Activated B cell treated with CpG ODN at 0.5 μM for 24 hours (primary cell): ENCODE data around the gene LCP1. TPM values are rescaled to one million over a fixed set of nuclear protein-coding genes. Genes with fewer than 3 reads are reported as not detected.

ENCODE experiments used
- ATAC-seq: fragments of 200-7000 bp; cut with Tn5 transposase; one replicate; pipeline ENCODE4 v1.10.0; 2021; ENCODE audit warnings: low read depth, mild to moderate bottlenecking, moderate library complexity
- CTCF ChIA-PET: fragments of 350-600 bp; sonication (Branson Sonifier 250); formaldehyde crosslinking; loops from one replicate; lab custom pipeline; 2021; ENCODE audit warnings: antibody characterized with exemption; lab: Charles Lee
- POLR2A ChIA-PET: fragments of 350-600 bp; sonication (Branson Sonifier 250); formaldehyde crosslinking; loops from one replicate; lab custom pipeline; 2021; ENCODE audit warnings: antibody characterized with exemption; lab: Charles Lee
- DNase-seq: peaks from one replicate; pipeline ENCODE4 v3.0.0; 2022
- H3K27ac Mint-ChIP-seq: one replicate; pipeline ENCODE4 v1.8.0; 2020; ENCODE audit warnings: mixed read lengths
- H3K27me3 Mint-ChIP-seq: one replicate; pipeline ENCODE4 v1.8.0; 2021; ENCODE audit warnings: mixed read lengths
- H3K36me3 Mint-ChIP-seq: one replicate; pipeline ENCODE4 v1.8.0; 2021; ENCODE audit warnings: low read depth, mixed read lengths
- H3K4me1 Mint-ChIP-seq: one replicate; pipeline ENCODE4 v1.8.0; 2021; ENCODE audit warnings: mixed read lengths
- H3K4me3 Mint-ChIP-seq: one replicate; pipeline ENCODE4 v1.8.0; 2020; ENCODE audit warnings: mild to moderate bottlenecking, mixed read lengths
- H3K9me3 Mint-ChIP-seq: one replicate; pipeline ENCODE4 v1.8.0; 2020; ENCODE audit warnings: mixed read lengths
- intact Hi-C: fragments of 100-400 bp; cut with micrococcal nuclease; formaldehyde crosslinking; loops from one replicate; pipeline ENCODE4 v1.15.1; 2024
- total RNA-seq: library from RNA; stranded (reverse); gene quantifications from 2 replicates; pipeline ENCODE4 v1.2.3, GENCODE V29; 2022
- TF ChIP-seq, protein P1 (sequence below): fragments of 200-600 bp; IDR thresholded peaks from one replicate; pipeline ENCODE4 v1.8.0; 2022; ENCODE audit warnings: antibody characterized with exemption, mild to moderate bottlenecking

Gene LCP1
- total RNA-seq, 1 donor from 2014 or later: 948 TPM

DNA sequence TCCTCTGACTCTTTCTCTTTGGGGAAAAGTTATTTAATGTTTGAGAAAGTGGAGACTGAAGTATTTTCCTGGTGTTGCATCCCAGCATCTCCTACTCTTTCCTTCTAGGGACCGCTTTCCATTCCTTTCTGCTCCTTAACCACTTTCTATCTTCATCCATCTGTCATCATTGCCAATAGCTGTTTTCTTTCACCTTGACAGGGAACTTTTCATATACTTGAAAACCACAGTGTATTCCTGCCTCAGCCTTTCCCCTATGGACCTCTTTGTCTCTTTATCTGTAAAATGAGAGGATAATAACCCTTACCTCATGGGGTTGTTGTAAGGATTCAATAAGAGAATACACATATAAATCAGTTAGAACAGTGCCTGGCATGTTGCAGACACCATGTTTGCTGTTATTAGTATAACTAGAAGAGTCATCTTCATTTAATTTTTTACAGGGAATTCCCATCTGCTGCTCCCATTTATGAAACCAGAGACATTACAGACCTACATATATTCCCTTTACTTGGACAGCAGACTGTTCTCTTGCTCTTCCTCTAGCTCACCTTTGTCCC is 31.8 kb downstream of the LCP1 start:
- TF ChIP-seq, protein P1, sequence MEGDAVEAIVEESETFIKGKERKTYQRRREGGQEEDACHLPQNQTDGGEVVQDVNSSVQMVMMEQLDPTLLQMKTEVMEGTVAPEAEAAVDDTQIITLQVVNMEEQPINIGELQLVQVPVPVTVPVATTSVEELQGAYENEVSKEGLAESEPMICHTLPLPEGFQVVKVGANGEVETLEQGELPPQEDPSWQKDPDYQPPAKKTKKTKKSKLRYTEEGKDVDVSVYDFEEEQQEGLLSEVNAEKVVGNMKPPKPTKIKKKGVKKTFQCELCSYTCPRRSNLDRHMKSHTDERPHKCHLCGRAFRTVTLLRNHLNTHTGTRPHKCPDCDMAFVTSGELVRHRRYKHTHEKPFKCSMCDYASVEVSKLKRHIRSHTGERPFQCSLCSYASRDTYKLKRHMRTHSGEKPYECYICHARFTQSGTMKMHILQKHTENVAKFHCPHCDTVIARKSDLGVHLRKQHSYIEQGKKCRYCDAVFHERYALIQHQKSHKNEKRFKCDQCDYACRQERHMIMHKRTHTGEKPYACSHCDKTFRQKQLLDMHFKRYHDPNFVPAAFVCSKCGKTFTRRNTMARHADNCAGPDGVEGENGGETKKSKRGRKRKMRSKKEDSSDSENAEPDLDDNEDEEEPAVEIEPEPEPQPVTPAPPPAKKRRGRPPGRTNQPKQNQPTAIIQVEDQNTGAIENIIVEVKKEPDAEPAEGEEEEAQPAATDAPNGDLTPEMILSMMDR: no peak
- ChIA-PET CTCF (interaction anchor here (2.8 kb wide), 1 partner anchor 10 kb away, joined by 15 read pairs; no protein-coding TSS in a partner anchor), POLR2A (interaction anchor here (1.8 kb wide), 1 partner anchor 9 kb away, joined by 6 read pairs; no protein-coding TSS in a partner anchor)
- no peak for DNase-seq
- intact Hi-C loops: no loop called here
- peaks cover 90% of the 10 kb centered on the region for H3K36me3 Mint-ChIP-seq
- no peaks in the 10 kb centered on the region for H3K27me3 Mint-ChIP-seq
- peak overlapping the region; percentile 13 for H3K27ac Mint-ChIP-seq
- no peak for ATAC-seq
- H3K4me3 Mint-ChIP-seq: no peak overlapping the region
- H3K9me3 Mint-ChIP-seq: no peaks in the 10 kb centered on the region
- H3K4me1 Mint-ChIP-seq: peaks cover 4% of the 10 kb centered on the region

DNA sequence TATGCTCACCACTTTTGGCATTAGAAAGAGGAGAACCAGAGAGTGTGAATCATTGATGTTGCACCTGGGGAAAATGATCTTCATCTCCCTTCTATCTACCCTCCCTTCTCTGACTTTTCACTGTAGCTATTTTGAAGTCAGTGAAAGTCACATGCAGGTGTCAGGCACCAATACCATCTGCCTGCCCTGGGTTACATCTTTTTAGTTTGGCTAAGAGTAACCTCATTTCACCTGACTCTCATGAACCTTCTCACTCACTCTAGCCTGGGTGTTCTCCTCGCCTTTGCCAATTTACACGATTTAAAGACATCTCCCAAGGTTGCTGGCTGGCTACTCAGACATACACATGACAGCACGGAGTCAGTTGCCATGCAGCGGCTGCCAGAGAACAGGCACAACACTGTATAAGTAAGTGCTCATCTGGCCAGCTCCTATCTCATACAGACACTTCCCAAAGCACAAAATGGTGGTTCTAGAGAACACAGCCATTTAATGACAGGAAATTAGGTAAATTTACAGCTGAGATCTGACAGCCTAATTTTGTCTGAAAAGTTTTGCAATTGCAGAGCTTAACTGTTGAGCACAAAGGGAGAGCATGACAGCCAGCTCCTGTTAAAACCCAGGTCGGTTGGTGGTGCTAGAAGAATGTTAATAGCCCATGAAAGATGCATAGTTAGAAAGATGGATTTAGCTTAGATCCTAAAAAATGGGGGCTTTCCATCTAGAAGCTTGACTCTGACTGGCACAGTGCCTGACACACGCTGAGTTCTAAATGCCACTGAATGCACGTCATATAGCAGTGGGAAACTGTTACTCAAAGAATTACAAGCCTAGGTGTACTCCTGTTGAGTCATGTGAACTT is 32.5 kb downstream of the LCP1 start:
- TF ChIP-seq, protein P1: no peak
- Mint-ChIP-seq H3K4me1 (peaks cover 4% of the 10 kb centered on the region), H3K27ac (peak overlapping the region; percentile 15), H3K4me3 (no peak overlapping the region), H3K9me3 (no peaks in the 10 kb centered on the region), H3K27me3 (no peaks in the 10 kb centered on the region), H3K36me3 (peaks cover 90% of the 10 kb centered on the region)
- intact Hi-C loops: loop anchor here (5.0 kb wide), 1 partner anchor 33 kb away; the partner anchor contains the start of gene LCP1
- ChIA-PET CTCF (interaction anchor here (2.8 kb wide), 1 partner anchor 11 kb away, joined by 15 read pairs; no protein-coding TSS in a partner anchor), POLR2A (interaction anchor here (0.9 to 1.8 kb wide), 3 partner anchors 8 to 21 kb away, joined by 3 to 6 read pairs (median 4); no protein-coding TSS in a partner anchor)
- DNase-seq (no peak), ATAC-seq (no peak)

DNA sequence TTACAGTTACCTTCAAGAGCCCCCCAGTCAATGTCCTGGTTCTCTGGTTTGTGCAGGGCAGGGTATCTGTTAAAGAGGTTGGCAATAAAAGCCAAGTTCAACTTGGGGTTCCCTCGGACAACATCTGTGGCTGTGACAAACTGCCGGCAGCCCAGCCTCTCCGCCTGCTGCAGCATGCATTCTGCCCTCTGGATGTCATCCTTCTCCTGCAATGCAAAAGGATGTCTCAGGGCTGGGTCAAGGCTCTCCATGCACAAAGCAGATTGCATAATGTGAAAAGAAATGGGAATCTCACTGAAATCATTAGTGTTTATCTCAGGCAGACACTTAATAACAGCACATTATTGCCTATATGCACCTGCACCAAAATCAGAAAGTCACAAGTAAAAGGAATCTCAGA is 35.1 kb downstream of the LCP1 start:
- DNase-seq: no peak
- H3K4me1 Mint-ChIP-seq: peaks cover 4% of the 10 kb centered on the region
- H3K27ac Mint-ChIP-seq: no peak overlapping the region
- CTCF ChIA-PET: no interaction called here
- no peak overlapping the region for H3K4me3 Mint-ChIP-seq
- no peaks in the 10 kb centered on the region for H3K9me3 Mint-ChIP-seq
- peaks cover 89% of the 10 kb centered on the region for H3K36me3 Mint-ChIP-seq
- TF ChIP-seq, protein P1: no peak
- intact Hi-C loops: loop anchor here (5.0 kb wide), 1 partner anchor 35 kb away; the partner anchor contains the start of gene LCP1
- H3K27me3 Mint-ChIP-seq: no peaks in the 10 kb centered on the region
- POLR2A ChIA-PET: no interaction called here
- no peak for ATAC-seq

DNA sequence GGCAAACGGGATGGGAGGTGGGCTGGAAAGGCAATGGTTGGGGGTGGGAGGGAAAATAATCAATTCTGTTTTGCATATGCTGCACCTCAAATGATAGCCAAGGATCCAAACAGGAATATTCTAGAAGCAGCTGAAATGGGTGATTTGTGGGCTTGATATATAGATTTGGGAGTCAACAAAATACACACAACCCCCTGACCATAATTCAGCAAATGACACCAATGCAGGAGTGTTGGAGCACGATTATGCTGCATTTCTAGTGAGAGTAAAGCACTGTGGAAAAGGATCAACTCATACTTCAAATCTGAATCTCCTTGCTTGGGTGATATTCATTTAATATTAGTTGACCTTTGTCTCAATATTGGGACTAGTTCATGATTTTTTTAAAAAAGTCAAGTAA is 36.0 kb downstream of the LCP1 start:
- Mint-ChIP-seq H3K4me1 (peaks cover 4% of the 10 kb centered on the region), H3K27me3 (no peaks in the 10 kb centered on the region), H3K27ac (no peak overlapping the region), H3K9me3 (no peaks in the 10 kb centered on the region), H3K4me3 (no peak overlapping the region), H3K36me3 (peaks cover 88% of the 10 kb centered on the region)
- TF ChIP-seq, protein P1: no peak
- ChIA-PET CTCF (no interaction called here), POLR2A (no interaction called here)
- ATAC-seq (no peak), DNase-seq (no peak)
- intact Hi-C loops: loop anchor here (2.0 to 5.0 kb wide), 2 partner anchors 15 to 36 kb away; partner anchors contain the start of gene LCP1

DNA sequence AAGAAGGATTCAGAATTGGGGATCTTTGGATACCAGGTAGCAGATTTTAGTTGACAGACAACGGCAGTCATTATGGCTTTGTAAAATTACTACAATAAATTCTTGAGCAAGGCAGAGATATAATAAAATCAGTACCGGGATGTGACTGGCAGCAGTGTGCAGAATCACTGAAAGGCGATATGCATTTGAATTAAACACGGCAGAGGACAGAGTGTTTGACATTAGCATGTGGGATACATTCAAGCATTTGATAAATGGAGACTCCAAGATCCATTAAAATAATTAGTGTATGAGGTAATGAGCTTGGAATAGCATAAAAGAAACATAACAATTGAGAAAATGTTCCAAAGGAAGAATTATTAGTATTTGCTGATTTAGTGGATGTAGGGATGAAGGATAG is 36.8 kb downstream of the LCP1 start:
- Mint-ChIP-seq H3K4me3 (no peak overlapping the region), H3K27ac (no peak overlapping the region), H3K4me1 (peaks cover 2% of the 10 kb centered on the region), H3K9me3 (no peaks in the 10 kb centered on the region), H3K27me3 (no peaks in the 10 kb centered on the region), H3K36me3 (peaks cover 88% of the 10 kb centered on the region)
- TF ChIP-seq, protein P1: no peak
- no peak for ATAC-seq
- CTCF ChIA-PET: interaction anchor here (1.5 kb wide), 1 partner anchor 15 kb away, joined by 7 read pairs; no protein-coding TSS in a partner anchor
- POLR2A ChIA-PET: no interaction called here
- DNase-seq: no peak
- intact Hi-C loops: loop anchor here (2.0 to 5.0 kb wide), 2 partner anchors 16 to 37 kb away; partner anchors contain the start of gene LCP1
